H1 (cell line): ENCODE results near the gene SFMBT2. TPM values are rescaled to one million over a fixed set of nuclear protein-coding genes. Genes with fewer than 3 reads are reported as not detected.

Source experiments
- CTCF ChIA-PET: fragments of 300-600 bp; sonication (Branson Sonifier 250); formaldehyde crosslinking; loops from one replicate; lab custom pipeline; 2021; ENCODE audit not compliant: partially characterized antibody; lab: Charles Lee
- POLR2A ChIA-PET: fragments of 300-600 bp; sonication (Branson Sonifier 250); formaldehyde crosslinking; loops from one replicate; lab custom pipeline; 2021; ENCODE audit warnings: inconsistent platforms; ENCODE audit not compliant: partially characterized antibody; lab: Charles Lee
- DNase-seq, 2 experiments: peaks; one replicate each; pipeline versions ENCODE4 v3.0.0 to v3.0.0-alpha.2; 2010 to 2022; ENCODE audit warnings: low spot score in 2 of 2, low read depth in 1 of 2, mixed read lengths in 1 of 2
- FAIRE-seq: peaks from 2 replicates; lab custom pipeline; 2011; peaks lifted over from hg19 to GRCh38; lab: Jason Lieb, UNC
- H2AFZ ChIP-seq: 2 replicates; pipeline ENCODE4 v1.8.1; 2012; ENCODE audit warnings: low read length, inconsistent platforms
- H2AK5ac ChIP-seq: 2 replicates; pipeline ENCODE4 v1.6.1; 2013; ENCODE audit warnings: low read depth, low read length
- H2BK120ac ChIP-seq: replicated peaks from 2 replicates; pipeline ENCODE3; 2013; ENCODE audit warnings: low read depth, low read length, inconsistent platforms
- H2BK12ac ChIP-seq: 2 replicates; pipeline ENCODE4 v1.6.1; 2013; ENCODE audit warnings: low read depth, low read length
- H2BK15ac ChIP-seq: 2 replicates; pipeline ENCODE4 v1.6.1; 2013; ENCODE audit warnings: low read length
- H2BK20ac ChIP-seq: 2 replicates; pipeline ENCODE4 v1.6.1; 2013; ENCODE audit warnings: low read length
- H2BK5ac ChIP-seq: 2 replicates; pipeline ENCODE4 v1.6.1; 2013; ENCODE audit warnings: low read depth, low read length
- H3K14ac ChIP-seq: 2 replicates; pipeline ENCODE4 v1.6.1; 2013; ENCODE audit warnings: inconsistent platforms; ENCODE audit not compliant: insufficient read length
- H3K18ac ChIP-seq: 2 replicates; pipeline ENCODE4 v1.6.1; 2013; ENCODE audit warnings: low read length; ENCODE audit errors: extremely low read depth
- H3K23ac ChIP-seq: 2 replicates; pipeline ENCODE4 v1.6.1; 2013; ENCODE audit warnings: inconsistent platforms; ENCODE audit not compliant: insufficient read length
- H3K23me2 ChIP-seq: 2 replicates; pipeline ENCODE4 v1.6.1; 2013; ENCODE audit warnings: low read depth, low read length
- H3K27ac ChIP-seq: 2 replicates; pipeline ENCODE4 v1.6.1; 2011; ENCODE audit warnings: low read depth, low read length, inconsistent platforms
- H3K27me3 ChIP-seq, 4 experiments: replicated peaks in 1 of 4; 1 replicate in 1 of 4; 2 replicates in 3 of 4; pipeline versions ENCODE4 v1.6.1 to v1.8.1; 2011 to 2013; ENCODE audit warnings: low read length in 3 of 4, mild to moderate bottlenecking in 3 of 4, inconsistent platforms in 2 of 4, mixed read lengths in 2 of 4, moderate library complexity in 1 of 4; ENCODE audit not compliant: control insufficient read depth in 3 of 4, insufficient read depth in 3 of 4; ENCODE audit errors: extremely low read depth in 1 of 4
- H3K36me3 ChIP-seq, 4 experiments: 2 replicates each; pipeline versions ENCODE4 v1.6.1 to v1.8.1; 2011 to 2013; ENCODE audit warnings: mild to moderate bottlenecking in 4 of 4, low read length in 3 of 4, moderate library complexity in 2 of 4, control low read depth in 1 of 4, inconsistent platforms in 1 of 4; ENCODE audit not compliant: insufficient read depth in 4 of 4, control insufficient read depth in 2 of 4
- H3K4ac ChIP-seq: replicated peaks from 2 replicates; pipeline ENCODE3; 2013; ENCODE audit warnings: low read length, low read depth, mixed read lengths, inconsistent platforms; ENCODE audit not compliant: insufficient read length
- H3K4me1 ChIP-seq, 4 experiments: replicated peaks in 1 of 4; 1 replicate in 1 of 4; 2 replicates in 3 of 4; pipeline versions ENCODE4 v1.6.1 to v1.8.1; 2011 to 2013; ENCODE audit warnings: low read length in 3 of 4, inconsistent platforms in 2 of 4, mixed read lengths in 1 of 4; ENCODE audit not compliant: insufficient read depth in 4 of 4, control insufficient read depth in 3 of 4
- H3K4me2 ChIP-seq, 2 experiments: 2 replicates each; pipeline versions ENCODE4 v1.6.1 to v1.8.1; 2011 to 2013; ENCODE audit warnings: low read depth in 2 of 2, low read length in 2 of 2, control low read depth in 1 of 2, inconsistent platforms in 1 of 2, mild to moderate bottlenecking in 1 of 2; ENCODE audit not compliant: insufficient read depth in 1 of 2
- H3K4me3 ChIP-seq, 4 experiments: fragments of 200-600, 300-600 bp in 1 of 4; sonication (generic), shearing (Covaris generic), sonication (Bioruptor Twin) in 1 of 4; 2 replicates each; pipeline versions ENCODE4 v1.5.1 to v1.8.1; 2011 to 2016; ENCODE audit warnings: low read length in 4 of 4, low read depth in 3 of 4, control low read depth in 2 of 4, inconsistent platforms in 2 of 4, mild to moderate bottlenecking in 2 of 4, mixed read lengths in 1 of 4, moderate library complexity in 1 of 4; ENCODE audit not compliant: insufficient read depth in 2 of 4; ENCODE audit errors: extremely low read depth in 1 of 4
- H3K56ac ChIP-seq: replicated peaks from 2 replicates; pipeline ENCODE3; 2013; ENCODE audit warnings: low read depth, mild to moderate bottlenecking, mixed read lengths, low read length, inconsistent platforms; ENCODE audit not compliant: insufficient read length
- H3K79me1 ChIP-seq: 2 replicates; pipeline ENCODE4 v1.6.1; 2013; ENCODE audit warnings: low read depth, low read length, control low read depth
- H3K79me2 ChIP-seq, 2 experiments: 2 replicates each; pipeline versions ENCODE4 v1.6.1 to v1.8.1; 2012 to 2013; ENCODE audit warnings: low read length in 2 of 2, mild to moderate bottlenecking in 2 of 2, inconsistent platforms in 1 of 2; ENCODE audit not compliant: insufficient read depth in 2 of 2, control insufficient read depth in 1 of 2
- H3K9ac ChIP-seq, 4 experiments: replicated peaks in 1 of 4; 1 replicate in 1 of 4; 2 replicates in 3 of 4; pipeline versions ENCODE4 v1.6.1 to v1.8.1; 2011 to 2013; ENCODE audit warnings: low read depth in 3 of 4, low read length in 3 of 4, control low read depth in 2 of 4, mild to moderate bottlenecking in 2 of 4, moderate library complexity in 2 of 4, inconsistent platforms in 1 of 4; ENCODE audit errors: extremely low read depth in 1 of 4
- H3K9me3 ChIP-seq, 2 experiments: 2 replicates each; pipeline versions ENCODE4 v1.6.1 to v1.8.1; 2012 to 2013; ENCODE audit warnings: mild to moderate bottlenecking in 2 of 2, moderate library complexity in 2 of 2, control low read depth in 1 of 2, inconsistent platforms in 1 of 2, low read depth in 1 of 2, low read length in 1 of 2, mixed read lengths in 1 of 2; ENCODE audit not compliant: insufficient read depth in 2 of 2
- H4K20me1 ChIP-seq, 2 experiments: replicated peaks in 1 of 2; 2 replicates each; pipeline versions ENCODE3 to v1.8.1; 2011 to 2013; ENCODE audit warnings: inconsistent platforms in 2 of 2, low read length in 2 of 2, mild to moderate bottlenecking in 1 of 2; ENCODE audit not compliant: insufficient read depth in 2 of 2, control insufficient read depth in 1 of 2
- H4K5ac ChIP-seq: 2 replicates; pipeline ENCODE4 v1.6.1; 2013; ENCODE audit warnings: low read length, low read depth, mixed read lengths, inconsistent platforms; ENCODE audit not compliant: insufficient read length
- H4K8ac ChIP-seq: 2 replicates; pipeline ENCODE4 v1.8.0; 2013; ENCODE audit warnings: mild to moderate bottlenecking, moderate library complexity, low read length, inconsistent platforms; ENCODE audit not compliant: insufficient read depth; ENCODE audit errors: extremely low read depth
- H4K91ac ChIP-seq: replicated peaks from 2 replicates; pipeline ENCODE3; 2013; ENCODE audit warnings: low read length, mixed read lengths, inconsistent platforms; ENCODE audit not compliant: insufficient read length
- BACH1 ChIP-seq: IDR thresholded peaks from 2 replicates; pipeline ENCODE4 v1.6.1; 2012; ENCODE audit warnings: low read length, improper control_type of control experiment
- HDAC2 ChIP-seq, 2 experiments: fragments of 300-600 bp in 1 of 2; sonication (generic) in 1 of 2; IDR thresholded peaks; 2 replicates each; pipeline ENCODE4 v1.6.1; 2011 to 2012; ENCODE audit warnings: low read depth in 2 of 2, low read length in 2 of 2, mild to moderate bottlenecking in 2 of 2, moderate library complexity in 2 of 2, borderline replicate concordance in 1 of 2, inconsistent platforms in 1 of 2
- SP1 ChIP-seq: IDR thresholded peaks from 2 replicates; pipeline ENCODE4 v1.6.1; 2011; ENCODE audit warnings: low read depth, low read length
- USF2 ChIP-seq: IDR thresholded peaks from 2 replicates; pipeline ENCODE4 v1.6.1; 2011; ENCODE audit warnings: low read length, improper control_type of control experiment
- WGBS, 2 experiments: shearing (Covaris generic) in 1 of 2; methylation state at CpG; one replicate each; pipeline versions ENCODE4 v1.1.6 to v1.1.7; 2013 to 2015; ENCODE audit warnings: low lambda C conversion rate in 2 of 2, mixed read lengths in 2 of 2, inconsistent platforms in 1 of 2, low coverage in 1 of 2, missing lambda C conversion rate in 1 of 2; ENCODE audit not compliant: insufficient replicate concordance in 2 of 2, insufficient coverage in 1 of 2, insufficient read length in 1 of 2; ENCODE audit errors: extremely low coverage in 1 of 2, missing lambda C conversion rate in 1 of 2; 5-methylcytosine and 5-hydroxymethylcytosine counted together
- polyA plus RNA-seq, 7 experiments: library from polyadenylated mRNA; depleted of rRNA in 3 of 7; stranded (reverse) in 5 of 7; unstranded in 2 of 7; fragments of >200 nt in 5 of 7; fragments of 200-250 nt in 2 of 7; gene quantifications; 1 replicate in 5 of 7; 2 replicates in 1 of 7; 4 replicates in 1 of 7; pipeline versions ENCODE4 v1.2.1 to v1.2.3, GENCODE V29; 2011 to 2013; ENCODE audit warnings: missing spikeins in 2 of 7, mixed read lengths in 2 of 7
- total RNA-seq: library from RNA; stranded (reverse); fragmentation: NEBNext Ultra II Directional; extraction: Animal tissue kit (Norgen Biotek cat#: 25700); gene quantifications from 2 replicates; pipeline ENCODE4 v1.2.1, GENCODE V29; 2021
- TF ChIP-seq, protein P1 (sequence below): IDR thresholded peaks from 2 replicates; pipeline ENCODE4 v1.6.1; 2011; ENCODE audit warnings: low read depth, mild to moderate bottlenecking, low read length; ENCODE audit not compliant: insufficient read depth

SFMBT2 gene
- total and polyA plus RNA-seq, 2 of the 8 experiments (the other 6 are each of a cell fraction or from before 2014, with no cell fraction given) = 2.9 to 11.0 TPM

DNA sequence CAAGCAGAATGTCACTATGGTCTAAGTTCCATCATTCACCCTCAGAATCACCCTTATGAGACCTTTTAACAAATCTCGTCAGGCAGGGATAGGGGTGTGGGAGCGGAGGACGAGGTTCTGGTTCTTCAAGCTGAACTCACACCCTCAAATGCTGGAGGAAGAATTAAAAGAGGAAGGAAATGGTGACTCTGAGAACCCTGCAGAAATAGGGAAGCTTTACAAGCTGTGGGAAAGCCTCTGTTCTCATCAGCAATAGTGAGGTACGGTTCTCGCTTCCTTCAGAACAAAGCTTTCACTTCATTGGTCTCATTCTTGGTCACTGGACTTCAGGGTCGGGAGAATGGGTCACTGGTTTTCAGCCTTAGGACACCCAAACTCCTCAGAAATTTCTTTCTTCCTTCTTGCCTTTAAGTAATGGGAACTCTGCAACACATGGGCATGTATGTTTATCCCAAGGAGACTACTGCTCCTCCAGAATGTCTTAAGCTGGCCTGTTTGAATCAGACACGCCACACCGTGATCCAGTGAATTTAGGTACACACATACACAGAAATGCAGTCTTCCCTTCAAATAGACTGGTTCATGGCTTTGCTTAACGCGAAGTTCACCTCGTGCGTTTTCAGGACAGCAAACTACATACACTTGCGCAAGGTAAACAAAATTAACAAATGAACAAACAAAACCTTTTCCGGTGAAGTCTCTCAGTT lies 226.0 kb downstream of the SFMBT2 start:
- Histone ChIP-seq H3K4me1 (peaks cover 0 to 2% (median 0%) of the 10 kb centered on the region in 4 experiments; a peak in 1 of 7 replicates), H2BK15ac (no peak overlapping the region), H3K4me2 (no peak overlapping the region), H3K56ac (no peak overlapping the region), H3K18ac (no peak overlapping the region), H3K23ac (no peak overlapping the region), H4K8ac (no peak overlapping the region), H2BK5ac (no peak overlapping the region), H3K79me2 (no peaks in the 10 kb centered on the region), H3K79me1 (no peaks in the 10 kb centered on the region), H4K91ac (no peak overlapping the region), H3K27ac (no peak overlapping the region), H2BK12ac (no peak overlapping the region), H2AFZ (no peak overlapping the region), H4K5ac (no peak overlapping the region), H3K4ac (no peak overlapping the region), H3K23me2 (no peaks in the 10 kb centered on the region), H4K20me1 (no peaks in the 10 kb centered on the region), H3K14ac (no peak overlapping the region), H2AK5ac (no peak overlapping the region; the same call in 1 of the 2 replicates), H3K9me3 (no peaks in the 10 kb centered on the region), H3K27me3 (no peaks in the 10 kb centered on the region), H3K4me3 (no peak overlapping the region), H3K36me3 (peaks cover 0 to 4% (median 0%) of the 10 kb centered on the region in 4 experiments; a peak in 1 of 8 replicates), H3K9ac (no peak overlapping the region), H2BK20ac (no peak overlapping the region), H2BK120ac (no peak overlapping the region)
- ChIA-PET POLR2A (no interaction called here), CTCF (no interaction called here)
- FAIRE-seq (no peak), DNase-seq (no peak)
- whole genome bisulfite sequencing, 2 experiments = 88% methylated on average over 14 of the region's 14 CpGs; no CpG with 5 or more reads in 1 of the 2 experiments
- TF ChIP-seq USF2 (no peak), HDAC2 (IDR thresholded peaks at IDR 0.05; ENCODE audit: borderline replicate concordance in 1 of 2, low read depth in 2 of 2, low read length in 2 of 2) (no peak), BACH1 (no peak), SP1 (no peak)
- TF ChIP-seq, protein P1, sequence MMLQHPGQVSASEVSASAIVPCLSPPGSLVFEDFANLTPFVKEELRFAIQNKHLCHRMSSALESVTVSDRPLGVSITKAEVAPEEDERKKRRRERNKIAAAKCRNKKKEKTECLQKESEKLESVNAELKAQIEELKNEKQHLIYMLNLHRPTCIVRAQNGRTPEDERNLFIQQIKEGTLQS = no peak
